GM18507 (cell line): ENCODE results near the gene KRTAP10-2.
"Not testable (repeated sequence)": the region's sequence is repeated elsewhere in the genome, so short reads cannot be mapped to it uniquely, and the experiment has no call there.

Experiments
- DNase-seq: peaks from one replicate; pipeline ENCODE4 v3.0.0; 2011; ENCODE audit warnings: low read depth; ENCODE audit not compliant: insufficient read length; ENCODE audit errors: extremely low spot score
- FAIRE-seq: peaks from 2 replicates; lab custom pipeline; 2011; peaks lifted over from hg19 to GRCh38; lab: Jason Lieb, UNC

Gene KRTAP10-2, protein sequence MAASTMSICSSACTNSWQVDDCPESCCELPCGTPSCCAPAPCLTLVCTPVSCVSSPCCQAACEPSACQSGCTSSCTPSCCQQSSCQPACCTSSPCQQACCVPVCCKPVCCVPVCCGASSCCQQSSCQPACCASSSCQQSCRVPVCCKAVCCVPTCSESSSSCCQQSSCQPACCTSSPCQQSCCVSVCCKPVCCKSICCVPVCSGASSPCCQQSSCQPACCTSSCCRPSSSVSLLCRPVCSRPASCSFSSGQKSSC

DNA sequence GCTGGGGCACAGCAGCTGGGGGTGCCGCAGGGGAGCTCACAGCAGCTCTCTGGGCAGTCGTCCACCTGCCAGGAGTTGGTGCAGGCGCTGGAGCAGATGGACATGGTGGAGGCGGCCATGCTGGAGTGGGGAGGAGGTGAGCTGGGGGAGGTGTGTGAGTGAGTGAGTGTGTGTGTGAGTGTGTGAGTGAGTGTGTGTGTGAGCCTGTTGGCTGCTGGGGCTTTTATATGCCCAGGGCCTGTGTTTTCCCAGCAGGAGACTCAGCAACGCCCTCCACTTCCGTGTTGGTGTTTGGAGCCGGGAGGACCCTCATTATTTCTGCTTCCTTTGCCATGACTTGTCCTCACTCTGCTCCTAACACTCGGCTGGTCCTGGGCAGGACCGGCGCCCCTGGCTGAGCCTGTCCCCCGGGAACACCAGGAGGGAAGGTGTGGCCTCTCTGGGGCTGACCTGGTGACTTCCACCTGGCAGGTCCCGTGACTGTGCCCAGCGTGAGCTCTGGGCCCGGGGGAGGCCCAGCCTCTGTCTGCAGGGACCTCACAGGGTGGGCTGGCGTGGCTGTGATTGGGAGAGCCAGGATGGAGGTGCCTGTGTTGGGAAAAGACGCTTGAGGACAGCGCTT lies at the start of gene KRTAP10-2:
Gene KRTAP10-2, minus strand, starts transcription at position 166 of the 622 bp plus-strand sequence. Its CDS starts 47 bp downstream, at position 119.
- DNase-seq (no peak), FAIRE-seq (no peak)

DNA sequence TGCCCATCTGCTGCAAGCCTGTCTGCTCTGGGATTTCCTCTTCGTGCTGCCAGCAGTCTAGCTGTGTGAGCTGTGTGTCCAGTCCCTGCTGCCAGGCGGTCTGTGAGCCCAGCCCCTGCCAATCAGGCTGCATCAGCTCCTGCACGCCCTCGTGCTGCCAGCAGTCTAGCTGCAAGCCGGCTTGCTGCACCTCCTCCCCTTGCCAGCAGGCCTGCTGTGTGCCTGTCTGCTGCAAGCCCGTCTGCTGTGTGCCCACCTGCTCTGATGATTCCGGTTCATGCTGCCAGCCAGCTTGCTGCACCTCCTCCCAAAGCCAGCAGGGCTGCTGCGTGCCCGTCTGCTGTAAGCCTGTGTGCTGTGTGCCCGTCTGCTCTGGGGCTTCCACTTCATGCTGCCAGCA lies 49.8 kb upstream of the KRTAP10-2 start:
- not testable (repeated sequence) for FAIRE-seq, DNase-seq

DNA sequence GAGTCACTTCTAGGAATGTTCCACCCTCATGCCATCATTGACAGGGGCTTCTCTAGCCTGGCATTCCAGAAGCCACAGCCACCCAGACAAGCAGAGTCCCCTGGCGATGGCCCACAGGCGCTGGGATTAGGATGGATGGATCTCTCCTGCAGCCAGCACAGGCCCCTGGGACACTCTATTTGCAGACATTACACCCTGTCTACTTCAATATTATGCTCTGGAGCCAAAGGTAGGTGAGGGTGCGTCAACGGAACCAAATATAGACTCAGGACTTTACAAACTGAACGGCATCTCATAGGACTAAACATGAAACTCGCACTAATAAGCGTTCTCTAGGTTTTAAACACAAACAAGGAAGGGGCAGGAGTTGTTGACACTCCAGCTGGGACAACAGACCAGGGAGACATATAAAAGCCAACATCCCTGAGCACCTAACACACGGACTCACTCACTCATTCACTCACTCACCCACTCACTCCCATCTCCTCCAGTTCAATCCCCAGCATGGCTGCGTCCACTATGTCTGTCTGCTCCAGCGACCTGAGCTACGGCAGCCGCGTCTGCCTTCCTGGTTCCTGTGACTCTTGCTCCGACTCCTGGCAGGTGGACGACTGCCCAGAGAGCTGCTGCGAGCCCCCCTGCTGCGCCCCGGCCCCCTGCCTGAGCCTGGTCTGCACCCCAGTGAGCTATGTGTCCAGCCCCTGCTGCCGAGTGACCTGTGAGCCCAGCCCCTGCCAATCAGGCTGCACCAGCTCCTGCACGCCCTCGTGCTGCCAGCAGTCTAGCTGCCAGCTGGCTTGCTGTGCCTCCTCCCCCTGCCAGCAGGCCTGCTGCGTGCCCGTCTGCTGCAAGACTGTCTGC lies 49.0 kb upstream of the KRTAP10-2 start, which contains the start of gene KRTAP10-7:
Gene KRTAP10-7, plus strand, starts transcription at position 480 of the 861 bp plus-strand sequence. Its CDS starts 25 bp downstream, at position 505.
- not testable (repeated sequence) for FAIRE-seq, DNase-seq

DNA sequence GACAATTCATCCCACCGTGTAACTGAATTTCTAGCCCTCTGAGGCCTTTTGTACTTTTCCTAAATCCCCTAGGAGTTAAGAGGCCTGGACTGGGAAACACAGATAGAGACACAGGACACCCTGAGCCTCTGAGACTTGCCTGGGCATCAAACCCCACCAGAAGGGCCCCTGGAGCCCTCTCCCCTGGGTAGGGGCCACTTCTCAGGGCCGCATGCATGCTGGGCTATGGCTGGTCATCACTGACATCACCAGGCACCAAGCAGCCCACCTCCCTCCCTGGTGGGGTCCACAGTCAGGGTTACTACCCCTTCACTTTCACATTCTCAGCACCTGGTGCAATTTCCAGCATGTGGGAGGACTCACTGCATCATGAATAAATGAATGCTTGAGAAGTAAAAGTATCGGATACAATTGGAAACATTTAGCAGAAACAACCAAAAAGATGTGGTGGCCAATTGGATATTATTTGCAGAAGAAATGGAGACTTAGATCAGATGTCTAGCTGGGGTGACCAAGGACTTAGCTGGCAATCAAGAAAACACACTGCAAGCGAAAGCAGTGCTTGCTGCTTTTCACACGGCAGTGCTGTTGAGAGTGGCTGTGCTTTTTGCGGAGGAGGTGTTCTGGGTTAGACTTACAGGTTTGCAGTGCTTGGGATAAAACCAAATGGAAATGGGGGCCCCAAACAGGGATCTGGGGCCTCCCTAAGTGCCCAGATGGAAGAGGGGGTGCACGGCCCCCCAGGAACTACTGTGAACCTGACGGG lies 48.1 kb upstream of the KRTAP10-2 start:
- no peak for DNase-seq
- no peak for FAIRE-seq

DNA sequence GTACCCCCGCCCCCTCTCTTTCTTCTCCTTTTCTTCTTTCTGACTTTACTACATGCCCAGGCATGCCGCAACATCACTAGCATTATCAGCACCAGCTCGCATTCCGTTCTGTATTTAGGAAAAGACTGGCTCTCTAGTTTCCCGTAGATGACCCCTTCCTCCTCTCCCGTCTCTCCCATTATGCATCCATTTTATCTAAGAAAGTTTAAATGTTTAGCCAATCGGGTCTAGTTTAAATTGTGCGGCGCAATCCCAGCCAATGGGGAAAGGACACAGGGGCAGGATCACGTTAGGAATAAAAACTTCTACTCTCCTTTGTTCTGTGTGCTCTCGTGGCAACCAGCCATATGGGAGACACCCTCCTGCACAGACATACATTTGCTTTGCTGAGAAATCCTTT lies 46.8 kb upstream of the KRTAP10-2 start:
- no peak for FAIRE-seq
- DNase-seq: no peak

DNA sequence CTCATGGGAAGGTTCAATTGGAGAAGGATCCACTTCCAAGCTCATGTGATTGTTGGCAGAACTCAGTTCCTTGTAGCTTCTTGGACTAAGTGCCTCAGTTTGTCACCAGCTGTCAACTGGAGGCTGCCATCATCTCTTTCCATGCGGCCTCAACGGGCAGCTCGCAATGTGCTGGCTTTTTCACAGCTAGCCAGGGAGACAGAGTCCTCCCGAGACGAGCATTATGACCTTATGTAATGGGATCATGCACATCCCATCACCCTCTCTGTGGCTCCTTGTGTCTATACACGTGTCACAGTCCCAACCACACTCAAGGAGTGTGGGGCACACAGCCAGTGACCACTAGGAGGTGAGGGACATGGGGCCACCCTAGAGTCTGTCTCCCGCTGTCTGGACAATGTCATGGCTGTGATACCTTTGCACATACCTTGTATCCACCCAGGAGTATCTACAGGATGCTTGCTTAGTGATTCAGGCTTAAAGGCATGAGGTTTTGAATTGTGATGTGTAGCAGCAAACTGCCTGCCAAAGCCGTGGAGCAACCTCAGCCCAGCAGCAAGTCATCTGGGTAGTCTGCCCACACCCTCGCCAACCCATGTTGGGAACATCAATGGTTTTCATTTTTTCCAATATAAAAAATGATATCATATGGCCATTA lies 44.9 kb upstream of the KRTAP10-2 start:
- FAIRE-seq: no peak
- no peak for DNase-seq

DNA sequence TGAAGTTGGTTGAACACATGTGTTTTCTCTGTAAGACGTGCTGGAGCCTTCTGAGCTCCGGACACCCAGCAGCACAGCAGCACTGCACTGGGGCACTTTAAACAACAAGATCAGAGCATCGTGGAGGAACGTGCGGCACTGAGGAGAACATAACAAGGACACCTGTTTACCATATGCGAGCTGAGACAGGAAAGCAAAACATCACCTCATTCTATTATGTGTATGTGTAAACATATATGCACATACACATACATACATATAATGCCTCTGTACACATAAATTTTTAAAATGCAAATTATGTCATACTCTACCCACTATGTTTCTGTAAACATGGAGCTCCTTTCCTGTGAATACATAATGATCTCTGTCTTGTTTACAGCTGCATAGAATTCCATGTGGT lies 44.2 kb upstream of the KRTAP10-2 start:
- DNase-seq (no peak), FAIRE-seq (no peak)

DNA sequence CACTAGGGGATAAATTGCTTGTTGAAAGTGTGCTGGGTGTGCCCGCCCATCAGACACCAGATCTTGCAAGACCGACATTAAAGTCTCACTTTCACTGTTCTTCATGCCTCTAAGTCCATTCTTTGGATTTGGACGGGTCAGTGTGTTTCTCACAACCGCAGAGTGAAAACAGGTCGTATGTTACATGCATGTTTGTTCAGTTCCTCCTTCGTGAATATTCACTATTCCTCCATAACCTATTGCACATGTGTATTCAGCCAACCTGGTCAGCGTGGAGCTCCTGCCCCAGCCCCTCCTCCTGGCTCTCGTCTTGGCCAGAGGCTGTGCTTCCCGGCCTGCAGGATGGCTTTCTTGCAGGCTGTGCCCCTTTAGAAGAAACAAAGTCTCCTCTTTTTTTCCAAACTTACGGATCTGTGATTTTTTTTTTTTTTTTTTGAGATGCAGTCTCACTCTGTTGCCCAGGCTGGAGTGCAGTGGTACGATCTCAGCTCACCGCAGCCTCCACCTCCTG lies 43.2 kb upstream of the KRTAP10-2 start:
- DNase-seq: no peak
- FAIRE-seq: no peak

DNA sequence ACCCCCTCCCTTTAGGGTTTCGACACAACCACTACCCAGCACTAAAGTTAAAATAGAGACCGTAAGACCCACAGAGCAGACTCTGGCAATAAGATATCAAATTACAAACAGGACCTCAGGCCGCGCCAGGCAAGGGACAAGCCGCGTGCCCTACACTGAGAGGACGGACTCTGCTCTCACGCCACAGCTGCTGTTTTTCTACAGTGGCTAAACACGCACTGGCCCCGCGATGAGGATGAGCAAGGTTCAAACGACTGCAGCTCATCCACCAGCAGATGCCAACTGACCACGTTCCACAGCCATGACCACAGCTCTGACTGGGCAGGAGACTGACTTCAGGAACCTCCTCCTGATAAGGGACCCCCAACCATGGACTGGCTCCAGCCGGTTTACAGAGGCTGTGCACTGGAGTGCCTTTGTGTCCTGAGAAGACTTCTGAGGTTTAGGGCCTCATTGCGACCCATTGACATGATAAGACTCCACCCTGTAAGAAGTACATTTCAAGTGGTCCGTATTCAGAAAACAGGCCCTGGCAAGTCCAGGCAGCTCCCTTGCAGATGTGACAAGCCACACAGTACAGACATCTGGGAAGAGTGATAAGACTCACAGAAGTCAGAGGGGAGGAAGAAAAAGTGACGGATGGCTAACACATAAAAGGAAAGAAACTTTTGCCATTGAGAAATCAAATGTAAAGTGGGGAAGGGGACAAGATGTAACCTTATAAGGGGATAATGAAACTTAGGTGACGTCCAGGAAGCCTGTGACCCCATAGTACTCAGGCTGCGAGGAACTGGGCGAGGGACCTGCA lies 42.5 kb upstream of the KRTAP10-2 start:
- FAIRE-seq: no peak
- no peak for DNase-seq

DNA sequence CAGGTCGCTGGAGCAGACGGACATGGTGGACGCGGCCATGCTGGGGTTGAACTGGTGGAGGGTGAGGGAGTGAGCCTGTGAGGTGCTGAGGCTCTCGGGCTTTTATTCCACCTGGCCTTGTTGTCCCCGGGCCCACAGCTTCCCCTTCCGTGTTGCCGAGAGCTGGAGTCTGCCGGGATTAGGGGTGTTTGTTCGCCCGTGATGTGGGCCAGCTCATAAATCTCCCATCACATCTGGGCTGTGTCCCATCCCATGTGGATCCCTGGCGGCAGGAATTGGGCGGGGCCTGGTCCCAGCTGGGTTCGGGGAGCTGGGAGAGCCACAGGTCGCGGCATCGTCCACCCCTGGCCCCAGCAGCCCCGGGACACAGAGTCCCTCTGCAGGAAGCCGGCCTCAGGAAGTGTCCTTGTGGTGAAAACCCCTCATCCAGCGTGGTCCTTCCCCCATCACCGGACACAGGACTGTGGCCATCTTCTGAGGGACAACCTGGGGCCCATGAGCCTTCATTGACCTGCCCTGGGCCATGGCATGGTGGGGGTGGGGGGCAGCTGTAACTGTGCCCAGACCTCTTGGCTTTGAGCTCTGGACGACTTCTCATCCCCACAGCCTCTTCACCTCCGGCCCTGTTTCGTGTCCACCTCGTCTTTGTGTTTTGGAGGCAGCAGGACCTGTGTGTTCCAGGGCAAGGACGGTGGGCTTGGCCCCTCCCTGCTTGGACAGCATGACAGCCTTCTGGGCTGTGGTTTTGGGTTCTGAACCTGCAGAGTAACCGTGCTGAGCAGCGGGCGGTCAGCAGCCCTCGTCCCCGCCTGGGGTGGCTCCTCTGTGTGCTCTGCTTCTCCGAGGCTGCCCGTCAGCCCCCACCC lies 41.4 kb upstream of the KRTAP10-2 start, which contains the start of gene KRTAP10-6:
Gene KRTAP10-6, minus strand, starts transcription at position 60 of the 866 bp plus-strand sequence. Its CDS starts 21 bp downstream, at position 39.
- FAIRE-seq: no peak

DNA sequence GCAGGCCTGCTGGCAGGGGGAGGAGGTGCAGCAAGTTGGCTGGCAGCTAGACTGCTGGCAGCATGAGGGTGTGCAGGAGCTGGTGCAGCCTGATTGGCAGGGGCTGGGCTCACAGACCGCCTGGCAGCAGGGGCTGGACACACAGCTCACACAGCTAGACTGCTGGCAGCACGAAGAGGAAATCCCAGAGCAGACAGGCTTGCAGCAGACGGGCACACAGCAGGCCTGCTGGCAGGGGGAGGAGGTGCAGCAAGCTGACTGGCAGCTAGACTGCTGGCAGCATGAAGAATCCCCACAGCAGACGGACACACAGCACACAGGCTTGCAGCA lies 40.5 kb upstream of the KRTAP10-2 start:
- not testable (repeated sequence) for FAIRE-seq, DNase-seq

More for the DNA sequence above, 41.4 kb upstream of the KRTAP10-2 start, which contains the start of gene KRTAP10-6:
- no peak for DNase-seq

DNA sequence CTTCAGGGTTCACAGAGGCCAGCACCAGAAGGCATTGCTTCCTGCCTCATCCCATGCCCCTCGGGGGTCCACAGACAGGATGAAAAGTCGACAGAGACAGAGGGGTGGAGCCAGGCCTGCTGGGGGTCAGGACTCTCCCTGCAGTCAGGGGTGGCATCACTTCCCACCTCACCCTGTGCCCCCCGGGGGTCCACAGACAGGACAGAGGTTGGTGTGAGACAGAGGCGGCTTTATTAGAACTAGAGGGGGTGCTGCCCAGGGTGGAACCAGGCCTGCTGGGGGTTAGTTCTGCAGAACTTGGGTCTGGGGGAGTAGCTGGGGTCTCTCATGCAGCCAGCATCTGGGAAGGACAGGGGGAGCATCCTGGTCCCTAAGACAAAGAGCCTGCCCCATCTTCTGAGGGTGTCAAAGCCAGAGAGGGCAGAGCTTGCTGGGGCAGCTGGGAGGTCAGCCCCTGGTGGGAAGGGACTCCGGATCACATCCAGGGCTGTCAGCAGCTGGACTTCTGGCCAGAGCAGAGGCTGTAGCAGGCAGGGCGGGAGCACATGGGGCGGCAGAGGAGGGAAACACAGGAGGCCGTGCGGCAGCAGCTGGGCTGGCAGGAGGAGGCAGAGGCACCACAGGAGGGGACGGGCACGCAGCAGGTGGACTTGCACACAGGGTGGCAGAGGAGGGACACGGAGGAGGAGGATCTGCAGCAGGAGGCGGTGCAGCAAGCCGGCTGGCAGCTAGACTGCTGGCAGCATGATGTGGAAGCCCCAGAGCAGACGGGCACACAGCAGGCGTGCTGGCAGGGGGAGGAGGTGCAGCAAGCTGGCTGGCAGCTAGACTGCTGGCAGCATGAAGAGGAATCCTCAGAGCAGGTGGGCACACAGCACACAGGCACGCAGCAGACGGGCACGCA lies 39.8 kb upstream of the KRTAP10-2 start:
- DNase-seq: not testable (repeated sequence)

DNA sequence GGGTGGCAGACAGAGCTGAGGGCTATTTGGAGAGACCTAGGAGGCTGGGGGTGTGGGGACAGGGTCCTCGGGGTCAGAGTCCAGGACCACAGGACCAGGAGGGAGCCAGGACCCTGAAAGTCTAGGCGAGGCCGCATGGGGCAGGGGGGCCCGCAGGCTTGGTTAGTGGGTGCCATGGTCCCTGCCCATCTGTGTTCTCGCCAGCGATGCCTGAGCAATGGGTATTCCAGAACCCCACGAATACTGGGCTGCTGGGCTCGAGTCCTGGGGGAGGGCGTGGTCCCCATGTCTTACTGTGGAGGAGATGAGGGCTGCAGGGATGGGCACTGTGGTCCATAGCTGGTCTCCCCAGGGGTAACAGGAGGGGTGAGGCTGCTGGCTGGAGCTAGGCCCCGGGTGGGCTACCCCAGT lies 39.0 kb upstream of the KRTAP10-2 start:
- FAIRE-seq: no peak
- DNase-seq: no peak

More for the DNA sequence above, 39.8 kb upstream of the KRTAP10-2 start:
- not testable (repeated sequence) for FAIRE-seq

DNA sequence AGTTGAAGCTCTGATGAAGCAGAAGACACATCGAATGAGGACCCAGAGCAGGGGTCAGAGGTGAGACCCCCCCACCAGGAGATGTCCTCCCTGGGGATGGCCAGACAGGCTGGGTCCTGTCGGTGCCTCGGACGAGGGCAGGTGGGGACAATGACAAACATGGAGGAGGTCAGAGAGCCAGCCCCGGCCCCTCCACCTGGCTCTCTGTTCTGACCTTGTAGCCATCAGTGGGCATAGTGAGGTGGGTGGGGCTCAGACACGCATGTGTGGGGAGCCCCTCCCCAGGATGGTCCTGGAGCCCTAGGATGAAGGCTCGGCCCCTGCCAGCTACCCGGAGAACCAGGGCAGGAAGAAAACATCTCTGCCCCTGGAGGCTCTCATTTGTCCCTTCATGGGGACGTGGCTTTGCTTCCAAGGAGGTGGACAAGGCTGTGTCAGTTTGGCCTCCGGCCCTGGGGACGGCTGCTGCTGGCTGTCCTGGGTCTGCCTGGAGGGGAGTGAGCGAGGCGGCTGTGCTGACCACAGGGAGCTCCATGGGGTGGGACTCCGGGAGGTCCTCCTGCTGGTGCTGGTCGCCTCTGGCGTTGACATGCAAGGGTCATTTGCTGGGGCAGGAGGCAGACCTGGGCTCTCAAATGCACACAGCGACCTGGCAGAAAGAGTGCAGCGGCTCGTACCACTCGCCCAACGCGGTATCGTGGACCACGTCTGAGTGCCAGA lies 38.4 kb upstream of the KRTAP10-2 start:
- DNase-seq: no peak

DNA sequence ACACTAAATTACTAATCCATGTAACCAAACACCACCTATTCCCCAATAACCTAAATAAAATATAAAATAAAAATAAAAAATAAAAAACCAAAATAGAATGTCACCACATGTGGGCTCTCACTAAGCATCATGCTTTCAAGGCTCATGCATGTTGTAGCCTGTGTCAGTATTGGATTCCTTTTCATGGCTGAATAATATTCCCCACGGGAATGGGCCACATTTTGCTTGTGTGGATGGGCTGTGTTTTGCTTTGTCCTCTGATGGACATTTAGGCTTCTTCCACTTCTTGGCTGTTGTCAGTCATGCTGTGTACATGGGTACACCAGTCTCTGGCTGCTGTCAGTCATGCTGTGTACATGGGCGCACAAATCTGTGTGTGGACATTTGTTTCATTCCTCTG lies 37.8 kb upstream of the KRTAP10-2 start:
- DNase-seq (no peak), FAIRE-seq (no peak)

More for the DNA sequence above, 38.4 kb upstream of the KRTAP10-2 start:
- FAIRE-seq: no peak
